Fibroblast of the conjunctiva (primary cell): Measurements from ENCODE around the gene USP31.
"Not testable (repeated sequence)": the region's sequence is repeated elsewhere in the genome, so short reads cannot be mapped to it uniquely, and the experiment has no call there.

ENCODE experiments used
- DNase-seq: peaks from one replicate; pipeline ENCODE4 v3.0.0-alpha.2; 2010; ENCODE audit warnings: low read depth

Gene USP31

GRCh38 chr16:23158114-23158513, 8.9 kb upstream of the USP31 start:
- no peak for DNase-seq

GRCh38 chr16:23156946-23157460, 7.8 kb upstream of the USP31 start:
- DNase-seq: no peak

GRCh38 chr16:23156110-23156509, 6.9 kb upstream of the USP31 start:
- DNase-seq: no peak

- no peak for DNase-seq
These were observed 6.3 kb upstream of the USP31 start for GRCh38 chr16:23155445-23156049.

- no peak for DNase-seq
These were observed 3.3 kb upstream of the USP31 start for GRCh38 chr16:23152386-23153178.

- no peak for DNase-seq
These were observed 727 bp upstream of the USP31 start for GRCh38 chr16:23149993-23150364.

GRCh38 chr16:23148513-23149266, 562 bp downstream of the USP31 start:
- DNase-seq: peak; percentile 24

- DNase-seq: no peak
These were observed 1.1 kb downstream of the USP31 start for GRCh38 chr16:23148166-23148512.

GRCh38 chr16:23147666-23148065, 1.6 kb downstream of the USP31 start:
- DNase-seq: no peak

GRCh38 chr16:23146877-23147601, 2.2 kb downstream of the USP31 start:
- no peak for DNase-seq

- DNase-seq: no peak
These were observed 3.6 kb downstream of the USP31 start for GRCh38 chr16:23145608-23146007.

GRCh38 chr16:23145186-23145585, 4.1 kb downstream of the USP31 start:
- DNase-seq: no peak

GRCh38 chr16:23144393-23144792, 4.9 kb downstream of the USP31 start:
- DNase-seq: not testable (repeated sequence)

- DNase-seq: no peak
These were observed 5.9 kb downstream of the USP31 start for GRCh38 chr16:23143391-23143790.

- no peak for DNase-seq
These were observed 7.1 kb downstream of the USP31 start for GRCh38 chr16:23141959-23142740.

GRCh38 chr16:23141500-23141899, 7.8 kb downstream of the USP31 start:
- no peak for DNase-seq

GRCh38 chr16:23141033-23141432, 8.2 kb downstream of the USP31 start:
- DNase-seq: no peak

- no peak for DNase-seq
These were observed 9.1 kb downstream of the USP31 start for GRCh38 chr16:23140107-23140506.

- DNase-seq: no peak
These were observed 11.4 kb downstream of the USP31 start for GRCh38 chr16:23137818-23138217.

- no peak for DNase-seq
These were observed 12.0 kb downstream of the USP31 start for GRCh38 chr16:23137256-23137655.

- DNase-seq: no peak
These were observed 15.0 kb downstream of the USP31 start for GRCh38 chr16:23134274-23134673.
